A549 (cell line): Measurements from ENCODE around the gene GNB5.

Experiments
- CHD2 ChIP-seq: fragments of 150-350 bp; IDR thresholded peaks from 2 replicates; pipeline ENCODE4 v1.6.1; 2014; ENCODE audit warnings: low read length; ENCODE audit not compliant: partially characterized antibody
- CTCF ChIP-seq: fragments of >200 bp; sonication (Bioruptor Twin); formaldehyde crosslinking; IDR thresholded peaks from 3 replicates; pipeline ENCODE4 v1.5.1; 2016
- EP300 ChIP-seq, 2 experiments: fragments of >200 bp; sonication (Bioruptor Twin); formaldehyde crosslinking; IDR thresholded peaks; 2 replicates in 1 of 2; 3 replicates in 1 of 2; pipeline ENCODE4 v1.6.1; 2016 to 2017
- FOXS1 ChIP-seq: fragments of 250-450 bp; sonication (Bioruptor Pico); IDR thresholded peaks from 2 replicates; pipeline ENCODE4 v1.5.0; 2020; ENCODE audit warnings: mild to moderate bottlenecking, moderate library complexity
- HEYL ChIP-seq: fragments of 250-450 bp; sonication (Bioruptor Pico); IDR thresholded peaks from 2 replicates; pipeline ENCODE4 v1.8.0; 2021; ENCODE audit warnings: mild to moderate bottlenecking, moderate library complexity
- MAZ ChIP-seq: fragments of 150-350 bp; IDR thresholded peaks from 2 replicates; pipeline ENCODE4 v1.6.1; 2014; ENCODE audit warnings: antibody characterized with exemption, low read depth, low read length, borderline replicate concordance
- POLR2A ChIP-seq: IDR thresholded peaks from 2 replicates; pipeline ENCODE4 v1.6.1; 2012; ENCODE audit warnings: mild to moderate bottlenecking, low read length
- RFX5 ChIP-seq: fragments of 450-650 bp; IDR thresholded peaks from 2 replicates; pipeline ENCODE4 v1.7.1; 2014; ENCODE audit warnings: antibody characterized with exemption, mild to moderate bottlenecking, moderate library complexity
- SMC3 ChIP-seq: fragments of >200 bp; sonication (Bioruptor Twin); formaldehyde crosslinking; IDR thresholded peaks from 3 replicates; pipeline ENCODE4 v1.6.1; 2018; ENCODE audit warnings: inconsistent platforms

GRCh38 chr15:52163321-52164190, 27.6 kb downstream of the GNB5 start:
- no peak for TF ChIP-seq HEYL (CRISPR knock-in tag)
- no peak for TF ChIP-seq POLR2A
- no peak for TF ChIP-seq EP300 (IDR thresholded peaks at IDR 0.05)
- no peak for TF ChIP-seq MAZ
- no peak for TF ChIP-seq RFX5
- TF ChIP-seq CTCF: 0 out of 3 replicates have a peak, but pooled peaks have one; percentile 18
- TF ChIP-seq FOXS1: no peak
- TF ChIP-seq CHD2: no peak
- TF ChIP-seq SMC3: no peak
